ENCODE results near the gene AIFM2. TPM values are rescaled to one million over a fixed set of nuclear protein-coding genes. Genes with fewer than 3 reads are reported as not detected.

AIFM2 gene
- total RNA-seq, 1 experiment from 2014 or later: 16.6 TPM

GRCh38 chr10:70162892-70163201, 30.2 kb upstream of the AIFM2 start:
- H3K27ac ChIP-seq (ENCODE audit: low read length): no peak overlapping the region
- intact Hi-C loops (cut with micrococcal nuclease; ENCODE audit: unreplicated experiment) (no loop called here), in situ Hi-C loops (cut with HindIII; ENCODE audit: low pct_unique_long_range_greater_than_20kb, low sequenced_read_pairs) (no loop called here)
- H3K4me3 ChIP-seq (ENCODE audit: low read depth in 2 of 2, low read length in 2 of 2): no peak overlapping the region
- no peaks in the 10 kb centered on the region for H3K27me3 ChIP-seq (ENCODE audit: control insufficient read depth, insufficient read depth, low read length)
- peaks cover 24% of the 10 kb centered on the region for H3K36me3 ChIP-seq (ENCODE audit: control insufficient read depth, insufficient read depth, low read length)
- no TSS peak for BruUV-seq (replicated peaks)
- peaks cover 14% of the 10 kb centered on the region for H3K4me1 ChIP-seq (ENCODE audit: control insufficient read depth, insufficient read depth, low read length)
- TF ChIP-seq POLR2AphosphoS5 (IDR thresholded peaks at IDR 0.05; ENCODE audit: low read depth, low read length) (no peak), SIN3A (IDR thresholded peaks at IDR 0.05; ENCODE audit: borderline replicate concordance, insufficient read depth, low read depth, low read length) (no peak), TCF7L2 (IDR thresholded peaks at IDR 0.05; ENCODE audit: low read depth, low read length) (no peak), REST (IDR thresholded peaks at IDR 0.05; ENCODE audit: insufficient read depth in 1 of 2, low read depth in 2 of 2, low read length in 1 of 2) (no peak), CTCF (IDR thresholded peaks at IDR 0.05) (no peak)
- CTCF ChIA-PET: no interaction called here
- no peaks in the 10 kb centered on the region for H3K9me3 ChIP-seq (ENCODE audit: control insufficient read depth, insufficient read depth, low read depth, low read length)
- no peak for DNase-seq (ENCODE audit: low read depth, low spot score)
- POLR2A ChIA-PET: no interaction called here
- ATAC-seq: no peak

DNA sequence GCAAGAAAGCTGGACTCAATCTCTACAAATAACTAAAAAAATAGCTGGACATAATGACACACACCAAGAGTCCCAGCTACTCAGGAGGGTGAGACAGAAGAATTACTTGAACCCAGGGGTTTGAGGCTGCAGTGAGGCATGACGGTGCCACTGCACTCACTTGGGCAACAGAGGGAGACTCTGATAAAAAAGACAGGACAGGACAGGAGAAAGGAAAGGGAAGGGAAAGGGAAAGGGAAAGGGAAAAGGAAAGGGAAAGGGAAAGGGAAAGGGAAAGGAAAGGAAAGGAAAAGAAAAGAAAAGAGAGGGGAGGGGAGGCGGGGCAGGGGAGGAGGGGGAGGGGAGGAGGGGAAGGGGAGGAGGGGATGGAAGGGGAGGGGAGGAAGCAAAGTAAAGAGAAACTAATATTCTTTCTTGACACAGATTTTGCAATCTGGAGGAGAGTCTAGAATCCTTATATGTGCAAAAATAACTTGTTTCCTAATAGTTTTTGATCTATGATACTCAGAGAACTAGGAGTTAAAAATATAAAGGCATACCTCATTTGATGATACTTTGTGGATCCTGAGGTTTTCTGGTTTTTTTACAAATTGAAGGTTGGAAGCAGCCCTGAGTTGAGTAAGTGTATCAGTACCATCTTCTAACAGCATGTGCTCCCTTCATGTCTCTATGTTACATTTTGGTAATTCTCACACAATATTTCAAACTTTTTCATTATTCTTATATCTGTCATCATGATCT, 29.7 kb upstream of the AIFM2 start:
- Histone ChIP-seq H3K27ac (ENCODE audit: low read length) (0 out of 2 replicates have a peak overlapping the region, but pooled peaks have one; percentile 14), H3K27me3 (ENCODE audit: control insufficient read depth, insufficient read depth, low read length) (no peaks in the 10 kb centered on the region), H3K36me3 (ENCODE audit: control insufficient read depth, insufficient read depth, low read length) (peaks cover 29% of the 10 kb centered on the region), H3K4me1 (ENCODE audit: control insufficient read depth, insufficient read depth, low read length) (peaks cover 12% of the 10 kb centered on the region), H3K9me3 (ENCODE audit: control insufficient read depth, insufficient read depth, low read depth, low read length) (no peaks in the 10 kb centered on the region), H3K4me3 (ENCODE audit: low read depth in 2 of 2, low read length in 2 of 2) (no peak overlapping the region)
- POLR2A ChIA-PET: no interaction called here
- DNase-seq (ENCODE audit: low read depth, low spot score) (no peak), ATAC-seq (no peak)
- CTCF ChIA-PET: no interaction called here
- in situ Hi-C loops (cut with HindIII; ENCODE audit: low pct_unique_long_range_greater_than_20kb, low sequenced_read_pairs): no loop called here
- intact Hi-C loops (cut with micrococcal nuclease; ENCODE audit: unreplicated experiment): no loop called here
- no TSS peak for BruUV-seq (replicated peaks)
- TF ChIP-seq REST (IDR thresholded peaks at IDR 0.05; ENCODE audit: insufficient read depth in 1 of 2, low read depth in 2 of 2, low read length in 1 of 2): no peak
- no peak for TF ChIP-seq SIN3A (IDR thresholded peaks at IDR 0.05; ENCODE audit: borderline replicate concordance, insufficient read depth, low read depth, low read length)
- TF ChIP-seq POLR2AphosphoS5 (IDR thresholded peaks at IDR 0.05; ENCODE audit: low read depth, low read length): no peak
- no peak for TF ChIP-seq TCF7L2 (IDR thresholded peaks at IDR 0.05; ENCODE audit: low read depth, low read length)
- no peak for TF ChIP-seq CTCF (IDR thresholded peaks at IDR 0.05)

Measured in Panc1 (cell line).